DND-41 (cell line): Measurements from ENCODE around the gene PITPNM1.

Source experiments
- ATAC-seq: fragments of 200-7000 bp; cut with Tn5 transposase; 3 replicates; pipeline ENCODE4 v1.9.1; 2021; ENCODE audit warnings: low read depth; ENCODE audit not compliant: insufficient read depth
- DNase-seq: peaks from one replicate; pipeline ENCODE4 v3.0.0-alpha.2; 2020
- H2AFZ ChIP-seq: 2 replicates; pipeline ENCODE4 v1.6.0; 2012; ENCODE audit warnings: low read depth, low read length
- H3K27ac ChIP-seq: 2 replicates; pipeline ENCODE4 v1.5.1; 2012; ENCODE audit warnings: low read length, inconsistent platforms
- H3K27me3 ChIP-seq: fragments of 200-600 bp; sonication (generic); 2 replicates; pipeline ENCODE4 v1.6.0; 2012; ENCODE audit warnings: low read length, mild to moderate bottlenecking, inconsistent platforms; ENCODE audit not compliant: insufficient read depth, poor library complexity
- H3K36me3 ChIP-seq: 2 replicates; pipeline ENCODE4 v1.5.1; 2012; ENCODE audit warnings: low read length, inconsistent platforms; ENCODE audit not compliant: insufficient read depth
- H3K4me1 ChIP-seq: 2 replicates; pipeline ENCODE4 v1.5.1; 2012; ENCODE audit warnings: mild to moderate bottlenecking, low read length; ENCODE audit not compliant: insufficient read depth
- H3K4me2 ChIP-seq: 2 replicates; pipeline ENCODE4 v1.6.0; 2012; ENCODE audit warnings: mild to moderate bottlenecking, moderate library complexity, low read length, inconsistent platforms; ENCODE audit not compliant: insufficient read depth
- H3K4me3 ChIP-seq, 2 experiments: fragments of 200-600 bp in 1 of 2; shearing (Covaris generic) in 1 of 2; 2 replicates each; pipeline ENCODE4 v1.5.1; 2012 to 2016; ENCODE audit warnings: inconsistent platforms in 2 of 2, low read length in 2 of 2, mild to moderate bottlenecking in 2 of 2, low read depth in 1 of 2, moderate library complexity in 1 of 2
- H3K79me2 ChIP-seq: 2 replicates; pipeline ENCODE4 v1.6.0; 2012; ENCODE audit warnings: low read length, inconsistent platforms; ENCODE audit not compliant: insufficient read depth
- H3K9ac ChIP-seq: 2 replicates; pipeline ENCODE4 v1.6.0; 2012; ENCODE audit warnings: low read depth, mild to moderate bottlenecking, inconsistent platforms, low read length, moderate library complexity
- H3K9me3 ChIP-seq: 2 replicates; pipeline ENCODE4 v1.5.1; 2012; ENCODE audit warnings: low read length, moderate library complexity, mild to moderate bottlenecking, inconsistent platforms; ENCODE audit not compliant: insufficient read depth, severe bottlenecking
- H4K20me1 ChIP-seq: 2 replicates; pipeline ENCODE4 v1.6.0; 2012; ENCODE audit warnings: low read length; ENCODE audit not compliant: insufficient read depth
- EZH2 ChIP-seq: IDR thresholded peaks from 3 replicates; pipeline ENCODE4 v1.6.1; 2012; ENCODE audit warnings: borderline replicate concordance, low read depth, mild to moderate bottlenecking, moderate library complexity, low read length, inconsistent platforms; ENCODE audit not compliant: severe bottlenecking
- TF ChIP-seq, protein P1 (sequence below): IDR thresholded peaks from 2 replicates; pipeline ENCODE4 v1.5.1; 2012; ENCODE audit warnings: borderline replicate concordance, low read length, moderate library complexity, mild to moderate bottlenecking; ENCODE audit not compliant: poor library complexity, severe bottlenecking; ENCODE audit errors: extremely low read depth

PITPNM1 gene

DNA sequence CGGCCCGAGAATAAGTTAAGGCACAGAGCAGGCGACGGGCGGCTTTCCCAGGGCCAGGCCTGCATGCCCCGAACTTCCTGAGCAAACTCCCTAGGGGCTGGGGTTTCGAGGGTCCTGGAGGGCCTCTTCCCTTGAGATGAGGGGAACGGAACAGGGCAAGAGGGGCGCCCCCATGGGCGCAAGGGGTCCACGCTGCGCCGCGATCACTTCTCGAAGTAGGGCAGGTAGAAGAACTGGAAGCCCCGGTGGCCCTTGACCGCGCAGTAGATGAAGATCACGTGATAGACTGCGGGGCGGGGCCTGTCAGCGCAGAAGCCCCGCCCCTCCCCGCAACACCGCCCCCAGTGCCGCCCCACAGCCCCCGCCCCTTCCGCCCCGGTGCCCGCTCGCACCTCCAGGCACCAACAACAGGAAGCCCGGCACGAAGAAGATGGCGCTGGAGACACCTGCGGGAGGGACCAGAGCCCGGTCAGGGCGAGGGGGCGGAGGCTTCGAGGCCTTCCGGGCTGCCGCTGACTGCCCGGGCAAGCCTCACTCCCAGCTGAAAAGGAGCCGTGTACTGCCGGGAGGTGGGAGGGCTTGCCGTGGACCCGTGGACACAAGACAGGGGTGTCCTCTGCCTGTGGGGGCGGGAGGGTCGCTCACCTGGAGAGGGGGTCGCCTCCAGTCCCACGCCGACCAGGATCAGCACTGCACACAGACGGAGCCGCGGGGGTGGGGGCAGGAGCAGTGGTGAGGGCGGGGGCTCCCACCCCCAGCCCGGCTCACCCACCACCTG lies 40.6 kb downstream of the PITPNM1 start:
- Histone ChIP-seq H3K27ac (peak overlapping the region; percentile 97), H3K79me2 (peaks cover 38% of the 10 kb centered on the region), H3K9me3 (no peaks in the 10 kb centered on the region), H4K20me1 (no peaks in the 10 kb centered on the region), H3K4me3 (peak overlapping the region; percentile 73 to 89), H2AFZ (peak overlapping the region; percentile 88), H3K4me2 (peak overlapping the region; percentile 75), H3K27me3 (no peaks in the 10 kb centered on the region), H3K36me3 (peaks cover 12% of the 10 kb centered on the region; the same call in 1 of the 2 replicates), H3K4me1 (peaks cover 49% of the 10 kb centered on the region), H3K9ac (peak overlapping the region; percentile 92)
- no peak for TF ChIP-seq EZH2
- TF ChIP-seq, protein P1, sequence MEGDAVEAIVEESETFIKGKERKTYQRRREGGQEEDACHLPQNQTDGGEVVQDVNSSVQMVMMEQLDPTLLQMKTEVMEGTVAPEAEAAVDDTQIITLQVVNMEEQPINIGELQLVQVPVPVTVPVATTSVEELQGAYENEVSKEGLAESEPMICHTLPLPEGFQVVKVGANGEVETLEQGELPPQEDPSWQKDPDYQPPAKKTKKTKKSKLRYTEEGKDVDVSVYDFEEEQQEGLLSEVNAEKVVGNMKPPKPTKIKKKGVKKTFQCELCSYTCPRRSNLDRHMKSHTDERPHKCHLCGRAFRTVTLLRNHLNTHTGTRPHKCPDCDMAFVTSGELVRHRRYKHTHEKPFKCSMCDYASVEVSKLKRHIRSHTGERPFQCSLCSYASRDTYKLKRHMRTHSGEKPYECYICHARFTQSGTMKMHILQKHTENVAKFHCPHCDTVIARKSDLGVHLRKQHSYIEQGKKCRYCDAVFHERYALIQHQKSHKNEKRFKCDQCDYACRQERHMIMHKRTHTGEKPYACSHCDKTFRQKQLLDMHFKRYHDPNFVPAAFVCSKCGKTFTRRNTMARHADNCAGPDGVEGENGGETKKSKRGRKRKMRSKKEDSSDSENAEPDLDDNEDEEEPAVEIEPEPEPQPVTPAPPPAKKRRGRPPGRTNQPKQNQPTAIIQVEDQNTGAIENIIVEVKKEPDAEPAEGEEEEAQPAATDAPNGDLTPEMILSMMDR = no peak
- peak; percentile 94 for DNase-seq
- peak; percentile 77 for ATAC-seq

- TF ChIP-seq, protein P1 = no peak
- TF ChIP-seq EZH2 = no peak
- Histone ChIP-seq H3K27me3 (no peaks in the 10 kb centered on the region), H3K4me2 (peak overlapping the region; percentile 75), H3K36me3 (peaks cover 12% of the 10 kb centered on the region; the same call in 1 of the 2 replicates), H3K9ac (peak overlapping the region; percentile 92), H4K20me1 (no peaks in the 10 kb centered on the region), H3K4me3 (peak overlapping the region; percentile 73 to 89; a peak in 3 of 4 replicates), H2AFZ (peak overlapping the region; percentile 80), H3K4me1 (peaks cover 46% of the 10 kb centered on the region), H3K27ac (peak overlapping the region; percentile 97), H3K9me3 (no peaks in the 10 kb centered on the region), H3K79me2 (peaks cover 37% of the 10 kb centered on the region)
- no peak for DNase-seq
- no peak for ATAC-seq
Observed at GRCh38 chr11:67463680-67464410, 41.3 kb downstream of the PITPNM1 start.

GRCh38 chr11:67463186-67463585 lies 42.0 kb downstream of the PITPNM1 start:
- Histone ChIP-seq H4K20me1 (no peaks in the 10 kb centered on the region), H2AFZ (no peak overlapping the region), H3K9ac (no peak overlapping the region), H3K79me2 (peaks cover 30% of the 10 kb centered on the region), H3K36me3 (peaks cover 12% of the 10 kb centered on the region; the same call in 1 of the 2 replicates), H3K9me3 (no peaks in the 10 kb centered on the region), H3K4me2 (no peak overlapping the region), H3K27me3 (no peaks in the 10 kb centered on the region), H3K4me1 (peaks cover 42% of the 10 kb centered on the region), H3K27ac (no peak overlapping the region), H3K4me3 (no peak overlapping the region)
- DNase-seq (no peak), ATAC-seq (no peak)
- no peak for TF ChIP-seq EZH2
- TF ChIP-seq, protein P1 = no peak
